ENCODE data around the gene TFDP2. TPM values are rescaled to one million over a fixed set of nuclear protein-coding genes. Genes with fewer than 3 reads are reported as not detected.

The TFDP2 gene
- total RNA-seq, 1 experiment from 2014 or later, result 55.4 TPM

- no peak for TF ChIP-seq REST (IDR thresholded peaks at IDR 0.05; ENCODE audit: low read depth)
- TF ChIP-seq ZBTB33 (IDR thresholded peaks at IDR 0.05; ENCODE audit: extremely low read depth, insufficient replicate concordance, low read length), result no peak
- TF ChIP-seq SP1 (IDR thresholded peaks at IDR 0.05; ENCODE audit: low read depth), result no peak
- TF ChIP-seq POLR2AphosphoS5 (IDR thresholded peaks at IDR 0.05; ENCODE audit: low read depth, low read length), result no peak
- TF ChIP-seq ZNF274 (IDR thresholded peaks at IDR 0.05; ENCODE audit: low read depth, low read length), result no peak
Observed at GRCh38 chr3:141969711-141970110, 179.6 kb downstream of the TFDP2 start (continued).

DNA sequence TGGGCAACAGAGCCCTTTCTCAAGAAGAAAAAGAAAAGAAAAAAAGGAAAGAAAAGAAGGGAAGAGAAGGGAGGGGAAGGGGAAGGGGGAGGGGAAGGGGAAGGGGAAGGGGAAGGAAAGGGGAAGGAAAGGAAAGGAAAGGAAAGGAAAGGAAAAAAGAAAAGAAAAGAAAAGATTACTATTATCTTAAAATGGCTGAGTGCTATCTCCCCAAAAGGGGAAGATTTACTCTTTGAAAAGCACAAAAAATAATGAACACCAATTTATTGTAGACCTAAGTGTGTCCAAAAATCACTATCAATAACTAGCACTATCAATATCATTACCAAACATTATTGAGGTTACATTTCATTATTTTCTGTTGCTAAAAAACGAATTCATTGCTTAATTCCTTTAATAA is 183.9 kb downstream of the TFDP2 start:
- Histone ChIP-seq H3K4me3 (replicated peaks in 1 of 2; ENCODE audit: low read depth in 1 of 2, low read length in 2 of 2) (no peak overlapping the region), H2AFZ (ENCODE audit: low read depth, low read length, poor library complexity, severe bottlenecking) (no peak overlapping the region), H3K9ac (ENCODE audit: low read length) (no peak overlapping the region), H4K20me1 (ENCODE audit: insufficient read depth) (no peaks in the 10 kb centered on the region), H3K4me2 (ENCODE audit: low read length) (no peak overlapping the region), H3K9me3 (ENCODE audit: control insufficient read depth in 1 of 2, insufficient read depth in 1 of 2, low read depth in 1 of 2, low read length in 2 of 2) (no peaks in the 10 kb centered on the region), H3K4me1 (ENCODE audit: control insufficient read depth in 1 of 2, insufficient read depth in 2 of 2, low read length in 2 of 2) (peaks cover 3 to 4% of the 10 kb centered on the region in 2 experiments), H3K9me2 (ENCODE audit: insufficient read depth) (no peaks in the 10 kb centered on the region), H3K36me3 (ENCODE audit: control insufficient read depth in 1 of 2, insufficient read depth in 2 of 2, low read length in 2 of 2) (no peaks in the 10 kb centered on the region), H3K27ac (ENCODE audit: low read depth, low read length) (no peak overlapping the region), H3K27me3 (ENCODE audit: insufficient read depth, low read length) (no peaks in the 10 kb centered on the region), H3K79me2 (ENCODE audit: insufficient read depth, low read length) (no peaks in the 10 kb centered on the region)
- CTCF ChIA-PET, result no interaction called here
- no TSS peak for BruUV-seq (replicated peaks)
- DNase-seq (ENCODE audit: low read depth, low spot score) (no peak), ATAC-seq (no peak)
- RAD21 ChIA-PET (ENCODE audit: low non-redundant PET in 1 of 2, low total read pairs in 2 of 2, uncharacterized antibody in 2 of 2, unreplicated experiment in 2 of 2), result interaction anchor here in 1 of 2 experiments (0.7 kb wide), 1 partner anchor 51 kb away, joined by 4 read pairs; no protein-coding TSS in a partner anchor
- TF ChIP-seq TCF7L2 (IDR thresholded peaks at IDR 0.05; ENCODE audit: borderline replicate concordance, extremely low read depth, insufficient read depth, insufficient read length) (no peak), SIN3A (IDR thresholded peaks at IDR 0.05; ENCODE audit: low read depth) (no peak), ELF1 (IDR thresholded peaks at IDR 0.05; ENCODE audit: borderline replicate concordance, low read depth) (no peak), JUND (IDR thresholded peaks at IDR 0.05) (no peak), POLR2AphosphoS5 (IDR thresholded peaks at IDR 0.05; ENCODE audit: low read depth, low read length) (no peak)
- POLR2A ChIA-PET, result no interaction called here
- intact Hi-C loops (cut with micrococcal nuclease), result no loop called here

Data from HCT116 (cell line).